HepG2 (cell line): ENCODE data around the gene PPCS. TPM values are rescaled to one million over a fixed set of nuclear protein-coding genes. Genes with fewer than 3 reads are reported as not detected.
A peak's percentile ranks its signal among the peaks of the same experiment; 100 is the strongest.

ENCODE experiments used
- ARID4A ChIP-seq: sonication (generic); formaldehyde crosslinking; IDR thresholded peaks from 2 replicates; pipeline ENCODE4 v1.5.0; 2020; ENCODE audit warnings: mild to moderate bottlenecking, missing genetic modification reagents, borderline replicate concordance
- IRF1 ChIP-seq: sonication (generic); formaldehyde crosslinking; IDR thresholded peaks from 2 replicates; pipeline ENCODE4 v1.4.0; 2020; ENCODE audit warnings: low read depth, mild to moderate bottlenecking, missing genetic modification reagents
- KAT8 ChIP-seq: IDR thresholded peaks from 2 replicates; pipeline ENCODE4 v1.6.1; 2016; ENCODE audit warnings: missing genetic modification reagents, missing compliant biosample characterization
- NFRKB ChIP-seq: fragments of 450-650 bp; IDR thresholded peaks from 2 replicates; pipeline ENCODE4 v1.6.1; 2017
- RFX3 ChIP-seq: IDR thresholded peaks from 2 replicates; pipeline ENCODE4 v1.6.1; 2016; ENCODE audit warnings: missing biosample characterization, missing genetic modification reagents
- ZNF318 ChIP-seq: sonication (generic); formaldehyde crosslinking; IDR thresholded peaks from 2 replicates; pipeline ENCODE4 v1.4.0; 2020; ENCODE audit warnings: mild to moderate bottlenecking, missing genetic modification reagents
- ZNF441 ChIP-seq: sonication (generic); formaldehyde crosslinking; IDR thresholded peaks from 2 replicates; pipeline ENCODE4 v1.7.0; 2021; ENCODE audit warnings: missing genetic modification reagents, borderline replicate concordance
- ZNF570 ChIP-seq: sonication (generic); formaldehyde crosslinking; IDR thresholded peaks from 2 replicates; pipeline ENCODE4 v1.4.0; 2020; ENCODE audit warnings: mild to moderate bottlenecking, missing genetic modification reagents, borderline replicate concordance
- polyA plus RNA-seq, 8 experiments: library from polyadenylated mRNA; depleted of rRNA in 3 of 8; stranded (reverse) in 7 of 8; unstranded in 1 of 8; fragments of >200 nt; fragmentation: Illumina TruSeq in 4 of 8; extraction: Trizol in 4 of 8; gene quantifications; 2 replicates each; pipeline versions ENCODE4 v1.2.1 to v1.2.3, GENCODE V29; 2011 to 2016; ENCODE audit warnings: low read depth in 4 of 8, missing spikeins in 1 of 8, mixed read lengths in 1 of 8; ENCODE audit not compliant: insufficient read depth in 1 of 8
- total RNA-seq, 5 experiments: library from RNA; depleted of rRNA; stranded (reverse); fragments of >200 nt; fragmentation: Illumina TruSeq; extraction: Trizol; gene quantifications; 2 replicates each; pipeline ENCODE4 v1.2.3, GENCODE V29; 2016; ENCODE audit warnings: low read depth in 1 of 5
- TF ChIP-seq, protein P1 (sequence below): sonication (generic); formaldehyde crosslinking; IDR thresholded peaks from 2 replicates; pipeline ENCODE4 v1.4.0; 2020; ENCODE audit warnings: missing genetic modification reagents
- TF ChIP-seq, protein P2 (sequence below): sonication (generic); formaldehyde crosslinking; IDR thresholded peaks from 2 replicates; pipeline ENCODE4 v1.8.1; 2023; ENCODE audit warnings: mild to moderate bottlenecking, inconsistent platforms, moderate library complexity, missing genetic modification reagents, borderline replicate concordance

Gene PPCS
- total and polyA plus RNA-seq, 2 of the 13 experiments (the other 11 are each of a cell fraction or from before 2014, with no cell fraction given), result 13.4 to 38.9 TPM

GRCh38 chr1:42462828-42463763 lies 6.8 kb downstream of the PPCS start, which contains the start of gene CCDC30 (continued):
- TF ChIP-seq, protein P1, sequence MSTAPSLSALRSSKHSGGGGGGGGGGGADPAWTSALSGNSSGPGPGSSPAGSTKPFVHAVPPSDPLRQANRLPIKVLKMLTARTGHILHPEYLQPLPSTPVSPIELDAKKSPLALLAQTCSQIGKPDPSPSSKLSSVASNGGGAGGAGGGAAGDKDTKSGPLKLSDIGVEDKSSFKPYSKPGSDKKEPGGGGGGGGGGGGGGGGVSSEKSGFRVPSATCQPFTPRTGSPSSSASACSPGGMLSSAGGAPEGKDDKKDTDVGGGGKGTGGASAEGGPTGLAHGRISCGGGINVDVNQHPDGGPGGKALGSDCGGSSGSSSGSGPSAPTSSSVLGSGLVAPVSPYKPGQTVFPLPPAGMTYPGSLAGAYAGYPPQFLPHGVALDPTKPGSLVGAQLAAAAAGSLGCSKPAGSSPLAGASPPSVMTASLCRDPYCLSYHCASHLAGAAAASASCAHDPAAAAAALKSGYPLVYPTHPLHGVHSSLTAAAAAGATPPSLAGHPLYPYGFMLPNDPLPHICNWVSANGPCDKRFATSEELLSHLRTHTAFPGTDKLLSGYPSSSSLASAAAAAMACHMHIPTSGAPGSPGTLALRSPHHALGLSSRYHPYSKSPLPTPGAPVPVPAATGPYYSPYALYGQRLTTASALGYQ (CRISPR knock-in tag), result no peak; the same call in 1 of the 2 replicates
- TF ChIP-seq RFX3 (peak; percentile 95), ZNF570 (CRISPR knock-in tag) (no peak), KAT8 (CRISPR knock-in tag) (peak; percentile 75), ZNF318 (no peak), IRF1 (CRISPR knock-in tag) (no peak), ARID4A (CRISPR knock-in tag) (peak; percentile 99), NFRKB (no peak), ZNF441 (CRISPR knock-in tag) (no peak)
- TF ChIP-seq, protein P2, sequence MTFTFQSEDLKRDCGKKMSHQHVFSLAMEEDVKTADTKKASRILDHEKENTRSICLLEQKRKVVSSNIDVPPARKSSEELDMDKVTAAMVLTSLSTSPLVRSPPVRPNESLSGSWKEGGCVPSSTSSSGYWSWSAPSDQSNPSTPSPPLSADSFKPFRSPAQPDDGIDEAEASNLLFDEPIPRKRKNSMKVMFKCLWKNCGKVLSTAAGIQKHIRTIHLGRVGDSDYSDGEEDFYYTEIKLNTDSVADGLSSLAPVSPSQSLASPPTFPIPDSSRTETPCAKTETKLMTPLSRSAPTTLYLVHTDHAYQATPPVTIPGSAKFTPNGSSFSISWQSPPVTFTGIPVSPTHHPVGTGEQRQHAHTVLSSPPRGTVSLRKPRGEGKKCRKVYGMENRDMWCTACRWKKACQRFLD, result no peak
